ENCODE data around the gene FASTKD2.
"Not testable (repeated sequence)": the region's sequence is repeated elsewhere in the genome, so short reads cannot be mapped to it uniquely, and the experiment has no call there.

FASTKD2 gene

GRCh38 chr2:206790311-206790935 lies 25.0 kb downstream of the FASTKD2 start:
- in situ Hi-C loops (cut with MboI; ENCODE audit: low sequenced_read_pairs): loop anchor here (10.0 kb wide), 1 partner anchor 684 kb away; no protein-coding TSS in a partner anchor

- in situ Hi-C loops (cut with MboI; ENCODE audit: low sequenced_read_pairs): loop anchor here (10.0 kb wide), 1 partner anchor 682 kb away; no protein-coding TSS in a partner anchor
Observed at GRCh38 chr2:206792645-206793044, 27.2 kb downstream of the FASTKD2 start.

GRCh38 chr2:206797376-206797775 lies 32.0 kb downstream of the FASTKD2 start:
- in situ Hi-C loops (cut with MboI; ENCODE audit: low sequenced_read_pairs): loop anchor here (10.0 kb wide), 1 partner anchor 677 kb away; no protein-coding TSS in a partner anchor

GRCh38 chr2:206798000-206798399 lies 32.6 kb downstream of the FASTKD2 start:
- in situ Hi-C loops (cut with MboI; ENCODE audit: low sequenced_read_pairs): loop anchor here (10.0 kb wide), 1 partner anchor 677 kb away; no protein-coding TSS in a partner anchor

- in situ Hi-C loops (cut with MboI; ENCODE audit: low sequenced_read_pairs): loop anchor here (10.0 kb wide), 1 partner anchor 676 kb away; no protein-coding TSS in a partner anchor
Observed at GRCh38 chr2:206799083-206799482, 33.7 kb downstream of the FASTKD2 start.

GRCh38 chr2:206800506-206801417 lies 35.4 kb downstream of the FASTKD2 start:
- in situ Hi-C loops (cut with MboI; ENCODE audit: low sequenced_read_pairs): no loop called here

GRCh38 chr2:206801418-206802189 lies 36.2 kb downstream of the FASTKD2 start:
- in situ Hi-C loops (cut with MboI; ENCODE audit: low sequenced_read_pairs): no loop called here

GRCh38 chr2:206802654-206803514 lies 37.5 kb downstream of the FASTKD2 start:
- in situ Hi-C loops (cut with MboI; ENCODE audit: low sequenced_read_pairs): no loop called here

GRCh38 chr2:206804326-206804725 lies 38.9 kb downstream of the FASTKD2 start:
- in situ Hi-C loops (cut with MboI; ENCODE audit: low sequenced_read_pairs): no loop called here

- in situ Hi-C loops (cut with MboI; ENCODE audit: low sequenced_read_pairs): no loop called here
Observed at GRCh38 chr2:206805887-206806607, 40.6 kb downstream of the FASTKD2 start.

GRCh38 chr2:206807624-206808023 lies 42.2 kb downstream of the FASTKD2 start:
- in situ Hi-C loops (cut with MboI; ENCODE audit: low sequenced_read_pairs): not testable (repeated sequence)

GRCh38 chr2:206812471-206812870 lies 47.1 kb downstream of the FASTKD2 start:
- in situ Hi-C loops (cut with MboI; ENCODE audit: low sequenced_read_pairs): not testable (repeated sequence)

- in situ Hi-C loops (cut with MboI; ENCODE audit: low sequenced_read_pairs): no loop called here
Observed at GRCh38 chr2:206814498-206814897, 49.1 kb downstream of the FASTKD2 start.

- in situ Hi-C loops (cut with MboI; ENCODE audit: low sequenced_read_pairs): no loop called here
Observed at GRCh38 chr2:206820807-206821206, 55.4 kb downstream of the FASTKD2 start.

GRCh38 chr2:206823178-206823577 lies 57.8 kb downstream of the FASTKD2 start:
- in situ Hi-C loops (cut with MboI; ENCODE audit: low sequenced_read_pairs): no loop called here

- in situ Hi-C loops (cut with MboI; ENCODE audit: low sequenced_read_pairs): no loop called here
Observed at GRCh38 chr2:206824087-206824618, 58.7 kb downstream of the FASTKD2 start.

GRCh38 chr2:206824993-206825392 lies 59.6 kb downstream of the FASTKD2 start:
- in situ Hi-C loops (cut with MboI; ENCODE audit: low sequenced_read_pairs): no loop called here

GRCh38 chr2:206831442-206831995 lies 66.1 kb downstream of the FASTKD2 start:
- in situ Hi-C loops (cut with MboI; ENCODE audit: low sequenced_read_pairs): no loop called here

- in situ Hi-C loops (cut with MboI; ENCODE audit: low sequenced_read_pairs): no loop called here
Observed at GRCh38 chr2:206832873-206833272, 67.5 kb downstream of the FASTKD2 start.
